ENCODE measurements around the gene LIMS2. TPM values are rescaled to one million over a fixed set of nuclear protein-coding genes. Genes with fewer than 3 reads are reported as not detected.

LIMS2 gene
- total RNA-seq, 1 donor from 2014 or later, result 3.8 TPM

DNA sequence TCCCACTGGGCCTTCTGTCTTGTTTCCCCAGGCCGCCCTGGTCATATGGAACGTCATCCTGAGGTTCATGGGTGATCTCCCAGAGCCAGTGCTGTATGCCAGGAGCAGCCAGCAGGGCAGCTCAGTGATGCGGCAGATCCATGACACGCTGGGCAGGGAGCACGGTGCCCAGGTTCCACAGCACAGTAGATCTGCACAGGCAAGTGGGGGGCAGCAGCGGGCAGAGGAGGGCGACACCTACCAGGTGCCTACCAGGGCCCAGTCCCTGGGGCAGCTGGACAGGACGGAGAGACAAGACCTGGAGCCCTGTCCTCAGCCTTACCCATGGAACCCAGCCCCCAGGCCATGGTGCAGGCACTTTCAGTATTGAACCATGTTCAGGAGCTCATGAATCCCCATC, 65.5 kb downstream of the LIMS2 start:
- Mint-ChIP-seq H3K4me3 (ENCODE audit: unreplicated experiment) (no peak overlapping the region), H3K36me3 (ENCODE audit: low read depth, unreplicated experiment) (peaks cover 5% of the 10 kb centered on the region), H3K27ac (ENCODE audit: unreplicated experiment) (no peak overlapping the region), H3K9me3 (ENCODE audit: unreplicated experiment) (peaks cover 4% of the 10 kb centered on the region), H3K4me1 (ENCODE audit: unreplicated experiment) (no peaks in the 10 kb centered on the region), H3K27me3 (ENCODE audit: unreplicated experiment) (peaks cover 6% of the 10 kb centered on the region)
- TF ChIP-seq, protein P1, sequence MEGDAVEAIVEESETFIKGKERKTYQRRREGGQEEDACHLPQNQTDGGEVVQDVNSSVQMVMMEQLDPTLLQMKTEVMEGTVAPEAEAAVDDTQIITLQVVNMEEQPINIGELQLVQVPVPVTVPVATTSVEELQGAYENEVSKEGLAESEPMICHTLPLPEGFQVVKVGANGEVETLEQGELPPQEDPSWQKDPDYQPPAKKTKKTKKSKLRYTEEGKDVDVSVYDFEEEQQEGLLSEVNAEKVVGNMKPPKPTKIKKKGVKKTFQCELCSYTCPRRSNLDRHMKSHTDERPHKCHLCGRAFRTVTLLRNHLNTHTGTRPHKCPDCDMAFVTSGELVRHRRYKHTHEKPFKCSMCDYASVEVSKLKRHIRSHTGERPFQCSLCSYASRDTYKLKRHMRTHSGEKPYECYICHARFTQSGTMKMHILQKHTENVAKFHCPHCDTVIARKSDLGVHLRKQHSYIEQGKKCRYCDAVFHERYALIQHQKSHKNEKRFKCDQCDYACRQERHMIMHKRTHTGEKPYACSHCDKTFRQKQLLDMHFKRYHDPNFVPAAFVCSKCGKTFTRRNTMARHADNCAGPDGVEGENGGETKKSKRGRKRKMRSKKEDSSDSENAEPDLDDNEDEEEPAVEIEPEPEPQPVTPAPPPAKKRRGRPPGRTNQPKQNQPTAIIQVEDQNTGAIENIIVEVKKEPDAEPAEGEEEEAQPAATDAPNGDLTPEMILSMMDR (IDR thresholded peaks at IDR 0.05; ENCODE audit: unreplicated experiment), result no peak
- no peak for DNase-seq (ENCODE audit: low spot score)

DNA sequence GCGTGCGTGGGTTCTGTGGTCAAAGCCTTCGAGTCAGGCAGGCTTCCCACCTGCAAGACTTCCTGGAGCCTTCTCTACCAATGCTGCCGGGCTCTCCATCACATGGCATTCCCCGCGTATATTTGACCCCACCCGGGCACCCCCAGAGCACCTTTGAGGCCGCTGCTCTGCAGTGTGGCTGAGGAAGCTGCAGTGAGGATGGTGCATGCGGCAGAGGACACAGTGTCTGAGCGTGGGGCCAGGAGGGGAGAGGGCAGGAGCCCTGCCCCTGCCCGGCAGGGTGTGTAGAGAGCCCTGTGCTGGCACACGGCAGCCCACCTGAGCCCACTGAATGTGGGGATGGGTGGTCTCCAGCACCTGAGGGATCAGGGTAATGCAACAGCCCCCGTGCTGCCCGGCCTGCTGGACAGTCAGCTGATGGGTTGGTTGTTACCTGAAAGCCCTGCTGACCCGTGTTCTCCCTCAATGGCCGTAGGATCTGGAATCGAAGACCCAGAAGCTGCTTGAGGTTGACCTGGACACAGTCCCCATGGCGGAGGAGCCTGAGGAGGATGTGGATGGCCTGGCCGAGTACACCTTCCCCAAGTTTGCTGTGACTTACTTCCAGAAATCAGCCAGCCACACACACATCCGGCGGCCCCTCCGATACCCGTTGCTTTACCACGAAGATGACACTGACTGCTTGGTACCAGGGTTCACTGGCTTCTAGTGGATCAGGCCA, 66.1 kb downstream of the LIMS2 start:
- no peaks in the 10 kb centered on the region for H3K4me1 Mint-ChIP-seq (ENCODE audit: unreplicated experiment)
- peaks cover 5% of the 10 kb centered on the region for H3K36me3 Mint-ChIP-seq (ENCODE audit: low read depth, unreplicated experiment)
- H3K27me3 Mint-ChIP-seq (ENCODE audit: unreplicated experiment), result peaks cover 6% of the 10 kb centered on the region
- H3K9me3 Mint-ChIP-seq (ENCODE audit: unreplicated experiment), result peaks cover 4% of the 10 kb centered on the region
- TF ChIP-seq, protein P1 (IDR thresholded peaks at IDR 0.05; ENCODE audit: unreplicated experiment), result no peak
- no peak overlapping the region for H3K4me3 Mint-ChIP-seq (ENCODE audit: unreplicated experiment)
- no peak for DNase-seq (ENCODE audit: low spot score)
- H3K27ac Mint-ChIP-seq (ENCODE audit: unreplicated experiment), result no peak overlapping the region

DNA sequence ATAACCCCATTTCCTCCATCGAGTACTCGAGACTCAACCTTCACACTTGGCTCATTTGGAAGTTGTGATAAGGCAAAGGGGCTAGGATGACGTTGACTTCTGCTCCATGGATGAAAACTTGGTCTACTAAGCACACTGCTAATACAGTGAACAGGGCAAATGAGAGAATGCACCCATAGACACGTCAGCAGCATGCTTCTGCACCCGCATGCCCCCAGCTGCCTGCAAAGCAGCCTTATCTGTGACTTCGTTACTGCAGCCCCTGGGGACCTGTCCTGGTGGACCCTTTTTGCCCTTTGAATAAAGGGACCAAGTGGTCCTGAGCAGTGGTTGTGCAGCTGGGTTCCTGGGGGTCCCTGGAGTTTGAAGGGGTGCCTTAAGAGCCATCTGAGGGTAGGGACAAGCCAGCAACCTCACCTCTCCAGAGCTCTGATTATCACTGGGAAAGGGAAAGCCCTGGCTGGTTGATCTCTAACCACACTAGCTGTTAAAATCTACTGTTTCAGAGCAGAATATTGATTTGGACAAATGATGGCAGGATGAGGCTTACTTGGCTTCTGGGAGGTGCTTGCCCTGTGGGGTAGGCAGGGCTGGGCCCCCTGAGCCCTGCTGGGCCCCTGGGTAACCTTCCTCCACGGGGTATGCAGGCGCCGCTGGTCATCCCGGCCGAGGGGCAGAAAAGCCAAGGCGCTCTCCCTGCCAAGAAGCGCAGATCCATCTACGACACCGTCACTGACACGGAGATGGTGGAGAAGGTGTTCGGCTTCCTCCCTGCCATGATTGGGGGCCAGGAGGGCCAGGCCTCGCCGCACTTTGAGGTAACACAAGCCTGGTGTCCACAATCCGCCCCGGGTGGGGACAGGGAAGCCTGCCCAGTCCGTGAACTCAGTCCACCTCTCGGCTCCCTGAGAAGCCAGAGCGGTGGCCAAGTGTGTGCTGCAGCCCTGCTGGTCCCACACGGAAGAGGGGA, 67.0 kb downstream of the LIMS2 start:
- TF ChIP-seq, protein P1 (IDR thresholded peaks at IDR 0.05; ENCODE audit: unreplicated experiment), result no peak
- no peak overlapping the region for H3K27ac Mint-ChIP-seq (ENCODE audit: unreplicated experiment)
- H3K4me1 Mint-ChIP-seq (ENCODE audit: unreplicated experiment), result no peaks in the 10 kb centered on the region
- peaks cover 4% of the 10 kb centered on the region for H3K9me3 Mint-ChIP-seq (ENCODE audit: unreplicated experiment)
- no peak for DNase-seq (ENCODE audit: low spot score)
- H3K36me3 Mint-ChIP-seq (ENCODE audit: low read depth, unreplicated experiment), result peaks cover 4% of the 10 kb centered on the region
- H3K27me3 Mint-ChIP-seq (ENCODE audit: unreplicated experiment), result peaks cover 3% of the 10 kb centered on the region
- no peak overlapping the region for H3K4me3 Mint-ChIP-seq (ENCODE audit: unreplicated experiment)

DNA sequence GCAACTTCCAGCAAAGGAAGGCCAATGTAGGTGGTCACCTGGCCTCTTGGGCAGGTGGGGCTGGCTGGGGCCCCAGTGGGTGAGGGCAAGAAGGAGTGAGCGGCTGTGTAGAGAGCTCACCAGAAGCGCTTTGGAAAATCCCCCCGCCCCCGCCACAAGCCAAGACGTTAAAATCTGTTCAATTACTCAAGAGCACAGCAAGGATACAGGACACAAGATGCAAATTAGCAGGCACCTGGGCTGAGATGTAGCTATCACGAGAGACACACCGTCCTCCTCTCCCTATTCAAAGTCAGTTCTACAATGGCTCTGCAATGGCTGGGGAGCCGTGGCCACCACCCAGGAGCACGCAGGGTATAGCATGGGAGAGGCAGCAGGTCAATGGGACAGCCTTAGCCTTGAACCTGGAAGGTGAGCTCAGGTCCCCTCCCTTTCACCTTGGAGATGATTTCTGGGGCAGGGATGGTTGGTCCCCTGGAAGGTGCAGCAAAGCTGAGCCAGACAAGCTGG, 67.9 kb downstream of the LIMS2 start:
- H3K4me1 Mint-ChIP-seq (ENCODE audit: unreplicated experiment), result no peaks in the 10 kb centered on the region
- TF ChIP-seq, protein P1 (IDR thresholded peaks at IDR 0.05; ENCODE audit: unreplicated experiment), result no peak
- H3K9me3 Mint-ChIP-seq (ENCODE audit: unreplicated experiment), result no peaks in the 10 kb centered on the region
- H3K27me3 Mint-ChIP-seq (ENCODE audit: unreplicated experiment), result peaks cover under 1% of the 10 kb centered on the region
- no peaks in the 10 kb centered on the region for H3K36me3 Mint-ChIP-seq (ENCODE audit: low read depth, unreplicated experiment)
- H3K27ac Mint-ChIP-seq (ENCODE audit: unreplicated experiment), result no peak overlapping the region
- H3K4me3 Mint-ChIP-seq (ENCODE audit: unreplicated experiment), result no peak overlapping the region
- no peak for DNase-seq (ENCODE audit: low spot score)
